WTC11 (cell line): Measurements from ENCODE around the gene ITM2C. TPM values are rescaled to one million over a fixed set of nuclear protein-coding genes. Genes with fewer than 3 reads are reported as not detected.

Source experiments
- ATAC-seq: fragments of 200-7000 bp; cut with Tn5 transposase; 2 replicates; pipeline ENCODE4 v1.10.0; 2021; ENCODE audit warnings: mild to moderate bottlenecking, moderate library complexity
- CTCF ChIA-PET: fragments of 300-600 bp; sonication (Branson Sonifier 250); formaldehyde crosslinking; loops from one replicate; lab custom pipeline; 2021; ENCODE audit warnings: antibody characterized with exemption; lab: Charles Lee
- POLR2A ChIA-PET: fragments of 350-600 bp; sonication (Branson Sonifier 250); formaldehyde crosslinking; loops from one replicate; lab custom pipeline; 2021; ENCODE audit warnings: antibody characterized with exemption; lab: Charles Lee
- DNase-seq: peaks from one replicate; pipeline ENCODE4 v3.0.0; 2021; ENCODE audit warnings: low spot score
- H3K27ac Mint-ChIP-seq: 2 replicates; pipeline ENCODE4 v1.8.0; 2021; ENCODE audit warnings: mixed read lengths
- H3K27me3 Mint-ChIP-seq: 2 replicates; pipeline ENCODE4 v1.8.0; 2021; ENCODE audit warnings: low read depth, mild to moderate bottlenecking, moderate library complexity, mixed read lengths
- H3K36me3 Mint-ChIP-seq: 2 replicates; pipeline ENCODE4 v1.8.0; 2021; ENCODE audit warnings: mixed read lengths
- H3K4me1 Mint-ChIP-seq: 2 replicates; pipeline ENCODE4 v1.8.0; 2022; ENCODE audit warnings: mixed read lengths
- H3K4me3 Mint-ChIP-seq: 2 replicates; pipeline ENCODE4 v1.8.0; 2021; ENCODE audit warnings: mild to moderate bottlenecking, moderate library complexity, mixed read lengths
- H3K9me3 Mint-ChIP-seq: 2 replicates; pipeline ENCODE4 v1.8.0; 2021; ENCODE audit warnings: mixed read lengths
- FOXJ3 ChIP-seq: sonication (generic); formaldehyde crosslinking; IDR thresholded peaks from 2 replicates; pipeline ENCODE4 v1.9.0; 2021; ENCODE audit warnings: missing genetic modification reagents, mild to moderate bottlenecking, borderline replicate concordance
- FOXK1 ChIP-seq: sonication (generic); formaldehyde crosslinking; IDR thresholded peaks from 2 replicates; pipeline ENCODE4 v1.8.0; 2022; ENCODE audit warnings: mild to moderate bottlenecking, moderate library complexity, missing genetic modification reagents
- JAZF1 ChIP-seq: fragments of 250-450 bp; sonication (Bioruptor Pico); IDR thresholded peaks from 2 replicates; pipeline ENCODE4 v1.9.0; 2021; ENCODE audit warnings: moderate library complexity, mild to moderate bottlenecking, inconsistent platforms
- KAT7 ChIP-seq: sonication (generic); formaldehyde crosslinking; IDR thresholded peaks from 2 replicates; pipeline ENCODE4 v1.8.1; 2023; ENCODE audit warnings: missing genetic modification reagents, mild to moderate bottlenecking, borderline replicate concordance
- SMAD4 ChIP-seq: sonication (generic); formaldehyde crosslinking; IDR thresholded peaks from 2 replicates; pipeline ENCODE4 v1.8.0; 2022; ENCODE audit warnings: mild to moderate bottlenecking, missing genetic modification reagents
- TCF7 ChIP-seq: sonication (generic); formaldehyde crosslinking; IDR thresholded peaks from 2 replicates; pipeline ENCODE4 v1.8.0; 2022; ENCODE audit warnings: mild to moderate bottlenecking, low read depth, missing genetic modification reagents, moderate library complexity
- TEAD4 ChIP-seq: sonication (generic); formaldehyde crosslinking; IDR thresholded peaks from 2 replicates; pipeline ENCODE4 v1.8.0; 2022; ENCODE audit warnings: mild to moderate bottlenecking, missing genetic modification reagents
- ZBTB21 ChIP-seq: sonication (generic); formaldehyde crosslinking; IDR thresholded peaks from 2 replicates; pipeline ENCODE4 v1.8.1; 2023; ENCODE audit warnings: mild to moderate bottlenecking, missing genetic modification reagents, borderline replicate concordance
- ZNF121 ChIP-seq: sonication (generic); formaldehyde crosslinking; IDR thresholded peaks from 2 replicates; pipeline ENCODE4 v1.8.0; 2023; ENCODE audit warnings: missing genetic modification reagents
- ZNF416 ChIP-seq: fragments of 250-450 bp; sonication (Bioruptor Pico); IDR thresholded peaks from 2 replicates; pipeline ENCODE4 v1.9.0; 2021; ENCODE audit warnings: mild to moderate bottlenecking, inconsistent platforms
- total RNA-seq: library from RNA; stranded (reverse); gene quantifications from 3 replicates; pipeline ENCODE4 v1.2.3, GENCODE V29; 2021
- TF ChIP-seq, protein P1 (sequence below): fragments of 200-600 bp; IDR thresholded peaks from 2 replicates; pipeline ENCODE4 v1.8.0; 2022; ENCODE audit warnings: antibody characterized with exemption
- TF ChIP-seq, protein P2 (sequence below): sonication (generic); formaldehyde crosslinking; IDR thresholded peaks from 2 replicates; pipeline ENCODE4 v1.8.1; 2022; ENCODE audit warnings: low read depth, mild to moderate bottlenecking, moderate library complexity, missing genetic modification reagents, borderline replicate concordance
- TF ChIP-seq, protein P3 (sequence below): sonication (generic); formaldehyde crosslinking; IDR thresholded peaks from 2 replicates; pipeline ENCODE4 v1.8.0; 2023; ENCODE audit warnings: missing genetic modification reagents
- TF ChIP-seq, protein P4 (sequence below): sonication (generic); formaldehyde crosslinking; IDR thresholded peaks from 2 replicates; pipeline ENCODE4 v1.8.1; 2023; ENCODE audit warnings: mild to moderate bottlenecking, missing genetic modification reagents
- TF ChIP-seq, protein P5 (sequence below): sonication (generic); formaldehyde crosslinking; IDR thresholded peaks from 2 replicates; pipeline ENCODE4 v1.8.1; 2023; ENCODE audit warnings: mild to moderate bottlenecking, missing genetic modification reagents, moderate library complexity
- TF ChIP-seq, protein P6 (sequence below): sonication (generic); formaldehyde crosslinking; IDR thresholded peaks from 2 replicates; pipeline ENCODE4 v1.8.1; 2022; ENCODE audit warnings: mild to moderate bottlenecking, moderate library complexity, missing genetic modification reagents
- TF ChIP-seq, protein P7 (sequence below): sonication (generic); formaldehyde crosslinking; IDR thresholded peaks from 2 replicates; pipeline ENCODE4 v1.8.1; 2023; ENCODE audit warnings: mild to moderate bottlenecking, moderate library complexity, missing genetic modification reagents

Gene ITM2C
- total RNA-seq, 1 experiment from 2014 or later: 316 TPM

DNA sequence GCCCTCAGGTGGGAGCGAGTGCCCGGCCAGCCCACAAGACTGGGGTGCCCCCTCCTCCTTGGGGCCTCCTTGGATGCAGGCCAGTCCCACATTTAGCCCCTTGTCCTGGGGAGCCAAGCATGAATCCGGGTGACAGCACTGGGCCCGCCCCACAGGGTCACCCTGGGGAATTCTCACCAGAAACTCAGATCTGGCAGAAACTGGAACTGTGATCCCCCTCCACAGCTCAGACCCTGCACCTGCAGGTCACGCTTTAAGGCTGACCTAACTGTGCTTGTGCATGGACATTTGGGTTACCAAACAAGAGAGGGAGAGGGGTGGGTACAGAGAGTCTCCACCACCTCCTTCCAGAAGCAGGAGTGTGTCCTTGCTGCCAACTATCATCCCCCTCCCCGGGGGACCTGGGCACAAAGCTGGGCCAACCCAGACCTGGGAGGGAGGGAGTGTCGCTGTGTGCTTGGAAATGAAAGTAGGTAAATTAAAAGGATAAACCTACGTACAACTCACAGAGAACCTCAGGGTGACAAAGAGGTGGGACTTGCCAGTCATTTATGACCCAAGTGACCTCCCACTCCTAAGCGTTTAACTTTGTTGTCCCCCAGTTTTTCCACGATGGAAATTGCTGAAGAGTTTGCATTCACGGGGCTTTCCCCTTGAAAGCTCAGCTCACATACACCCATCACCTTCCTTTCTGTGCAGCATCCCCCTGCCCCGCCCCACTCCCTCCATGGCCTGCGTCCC, 9.1 kb downstream of the ITM2C start:
- DNase-seq (no peak), ATAC-seq (no peak)
- ChIA-PET CTCF (interaction anchor here (0.8 to 2.4 kb wide), 3 partner anchors 9 to 49 kb away, joined by 3 to 9 read pairs (median 8); partner anchors contain the start of gene ITM2C), POLR2A (no interaction called here)
- H3K36me3 Mint-ChIP-seq: peaks cover 43% of the 10 kb centered on the region
- peaks cover 40% of the 10 kb centered on the region for H3K4me1 Mint-ChIP-seq
- H3K9me3 Mint-ChIP-seq: no peaks in the 10 kb centered on the region
- TF ChIP-seq, protein P1, sequence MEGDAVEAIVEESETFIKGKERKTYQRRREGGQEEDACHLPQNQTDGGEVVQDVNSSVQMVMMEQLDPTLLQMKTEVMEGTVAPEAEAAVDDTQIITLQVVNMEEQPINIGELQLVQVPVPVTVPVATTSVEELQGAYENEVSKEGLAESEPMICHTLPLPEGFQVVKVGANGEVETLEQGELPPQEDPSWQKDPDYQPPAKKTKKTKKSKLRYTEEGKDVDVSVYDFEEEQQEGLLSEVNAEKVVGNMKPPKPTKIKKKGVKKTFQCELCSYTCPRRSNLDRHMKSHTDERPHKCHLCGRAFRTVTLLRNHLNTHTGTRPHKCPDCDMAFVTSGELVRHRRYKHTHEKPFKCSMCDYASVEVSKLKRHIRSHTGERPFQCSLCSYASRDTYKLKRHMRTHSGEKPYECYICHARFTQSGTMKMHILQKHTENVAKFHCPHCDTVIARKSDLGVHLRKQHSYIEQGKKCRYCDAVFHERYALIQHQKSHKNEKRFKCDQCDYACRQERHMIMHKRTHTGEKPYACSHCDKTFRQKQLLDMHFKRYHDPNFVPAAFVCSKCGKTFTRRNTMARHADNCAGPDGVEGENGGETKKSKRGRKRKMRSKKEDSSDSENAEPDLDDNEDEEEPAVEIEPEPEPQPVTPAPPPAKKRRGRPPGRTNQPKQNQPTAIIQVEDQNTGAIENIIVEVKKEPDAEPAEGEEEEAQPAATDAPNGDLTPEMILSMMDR: no peak
- TF ChIP-seq TCF7 (CRISPR knock-in tag) (no peak), ZNF121 (CRISPR knock-in tag) (no peak), ZBTB21 (CRISPR knock-in tag) (no peak), FOXK1 (CRISPR knock-in tag) (no peak), TEAD4 (no peak), FOXJ3 (CRISPR knock-in tag) (no peak), ZNF416 (CRISPR knock-in tag) (no peak), SMAD4 (CRISPR knock-in tag) (no peak), JAZF1 (CRISPR knock-in tag) (no peak), KAT7 (CRISPR knock-in tag) (no peak)
- TF ChIP-seq, protein P2, sequence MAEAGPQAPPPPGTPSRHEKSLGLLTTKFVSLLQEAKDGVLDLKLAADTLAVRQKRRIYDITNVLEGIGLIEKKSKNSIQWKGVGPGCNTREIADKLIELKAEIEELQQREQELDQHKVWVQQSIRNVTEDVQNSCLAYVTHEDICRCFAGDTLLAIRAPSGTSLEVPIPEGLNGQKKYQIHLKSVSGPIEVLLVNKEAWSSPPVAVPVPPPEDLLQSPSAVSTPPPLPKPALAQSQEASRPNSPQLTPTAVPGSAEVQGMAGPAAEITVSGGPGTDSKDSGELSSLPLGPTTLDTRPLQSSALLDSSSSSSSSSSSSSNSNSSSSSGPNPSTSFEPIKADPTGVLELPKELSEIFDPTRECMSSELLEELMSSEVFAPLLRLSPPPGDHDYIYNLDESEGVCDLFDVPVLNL (CRISPR knock-in tag): no peak
- TF ChIP-seq, protein P3, sequence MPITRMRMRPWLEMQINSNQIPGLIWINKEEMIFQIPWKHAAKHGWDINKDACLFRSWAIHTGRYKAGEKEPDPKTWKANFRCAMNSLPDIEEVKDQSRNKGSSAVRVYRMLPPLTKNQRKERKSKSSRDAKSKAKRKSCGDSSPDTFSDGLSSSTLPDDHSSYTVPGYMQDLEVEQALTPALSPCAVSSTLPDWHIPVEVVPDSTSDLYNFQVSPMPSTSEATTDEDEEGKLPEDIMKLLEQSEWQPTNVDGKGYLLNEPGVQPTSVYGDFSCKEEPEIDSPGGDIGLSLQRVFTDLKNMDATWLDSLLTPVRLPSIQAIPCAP: no peak
- TF ChIP-seq, protein P4, sequence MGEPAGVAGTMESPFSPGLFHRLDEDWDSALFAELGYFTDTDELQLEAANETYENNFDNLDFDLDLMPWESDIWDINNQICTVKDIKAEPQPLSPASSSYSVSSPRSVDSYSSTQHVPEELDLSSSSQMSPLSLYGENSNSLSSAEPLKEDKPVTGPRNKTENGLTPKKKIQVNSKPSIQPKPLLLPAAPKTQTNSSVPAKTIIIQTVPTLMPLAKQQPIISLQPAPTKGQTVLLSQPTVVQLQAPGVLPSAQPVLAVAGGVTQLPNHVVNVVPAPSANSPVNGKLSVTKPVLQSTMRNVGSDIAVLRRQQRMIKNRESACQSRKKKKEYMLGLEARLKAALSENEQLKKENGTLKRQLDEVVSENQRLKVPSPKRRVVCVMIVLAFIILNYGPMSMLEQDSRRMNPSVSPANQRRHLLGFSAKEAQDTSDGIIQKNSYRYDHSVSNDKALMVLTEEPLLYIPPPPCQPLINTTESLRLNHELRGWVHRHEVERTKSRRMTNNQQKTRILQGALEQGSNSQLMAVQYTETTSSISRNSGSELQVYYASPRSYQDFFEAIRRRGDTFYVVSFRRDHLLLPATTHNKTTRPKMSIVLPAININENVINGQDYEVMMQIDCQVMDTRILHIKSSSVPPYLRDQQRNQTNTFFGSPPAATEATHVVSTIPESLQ: no peak
- TF ChIP-seq, protein P5, sequence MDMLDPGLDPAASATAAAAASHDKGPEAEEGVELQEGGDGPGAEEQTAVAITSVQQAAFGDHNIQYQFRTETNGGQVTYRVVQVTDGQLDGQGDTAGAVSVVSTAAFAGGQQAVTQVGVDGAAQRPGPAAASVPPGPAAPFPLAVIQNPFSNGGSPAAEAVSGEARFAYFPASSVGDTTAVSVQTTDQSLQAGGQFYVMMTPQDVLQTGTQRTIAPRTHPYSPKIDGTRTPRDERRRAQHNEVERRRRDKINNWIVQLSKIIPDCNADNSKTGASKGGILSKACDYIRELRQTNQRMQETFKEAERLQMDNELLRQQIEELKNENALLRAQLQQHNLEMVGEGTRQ (CRISPR knock-in tag): no peak
- TF ChIP-seq, protein P6, sequence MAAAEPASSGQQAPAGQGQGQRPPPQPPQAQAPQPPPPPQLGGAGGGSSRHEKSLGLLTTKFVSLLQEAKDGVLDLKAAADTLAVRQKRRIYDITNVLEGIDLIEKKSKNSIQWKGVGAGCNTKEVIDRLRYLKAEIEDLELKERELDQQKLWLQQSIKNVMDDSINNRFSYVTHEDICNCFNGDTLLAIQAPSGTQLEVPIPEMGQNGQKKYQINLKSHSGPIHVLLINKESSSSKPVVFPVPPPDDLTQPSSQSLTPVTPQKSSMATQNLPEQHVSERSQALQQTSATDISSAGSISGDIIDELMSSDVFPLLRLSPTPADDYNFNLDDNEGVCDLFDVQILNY (CRISPR knock-in tag): no peak
- TF ChIP-seq, protein P7, sequence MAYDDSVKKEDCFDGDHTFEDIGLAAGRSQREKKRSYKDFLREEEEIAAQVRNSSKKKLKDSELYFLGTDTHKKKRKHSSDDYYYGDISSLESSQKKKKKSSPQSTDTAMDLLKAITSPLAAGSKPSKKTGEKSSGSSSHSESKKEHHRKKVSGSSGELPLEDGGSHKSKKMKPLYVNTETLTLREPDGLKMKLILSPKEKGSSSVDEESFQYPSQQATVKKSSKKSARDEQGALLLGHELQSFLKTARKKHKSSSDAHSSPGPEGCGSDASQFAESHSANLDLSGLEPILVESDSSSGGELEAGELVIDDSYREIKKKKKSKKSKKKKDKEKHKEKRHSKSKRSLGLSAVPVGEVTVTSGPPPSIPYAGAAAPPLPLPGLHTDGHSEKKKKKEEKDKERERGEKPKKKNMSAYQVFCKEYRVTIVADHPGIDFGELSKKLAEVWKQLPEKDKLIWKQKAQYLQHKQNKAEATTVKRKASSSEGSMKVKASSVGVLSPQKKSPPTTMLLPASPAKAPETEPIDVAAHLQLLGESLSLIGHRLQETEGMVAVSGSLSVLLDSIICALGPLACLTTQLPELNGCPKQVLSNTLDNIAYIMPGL: no peak
- no peak overlapping the region for H3K4me3 Mint-ChIP-seq
- no peak overlapping the region for H3K27ac Mint-ChIP-seq
- no peaks in the 10 kb centered on the region for H3K27me3 Mint-ChIP-seq
